AG09319 (cell line): ENCODE measurements around the gene NEU4.

Experiments
- DNase-seq: peaks from one replicate; pipeline ENCODE4 v3.0.0-alpha.2; 2010; ENCODE audit warnings: low read depth; ENCODE audit errors: extremely low read depth
- CTCF ChIP-seq: IDR thresholded peaks from 2 replicates; pipeline ENCODE4 v1.5.1; 2011; ENCODE audit warnings: low read depth, mild to moderate bottlenecking, inconsistent platforms, low read length, moderate library complexity

The NEU4 gene

GRCh38 chr2:241850544-241851324 lies 41.7 kb downstream of the NEU4 start:
- no peak for TF ChIP-seq CTCF
- DNase-seq = no peak

GRCh38 chr2:241851325-241852115 lies 42.5 kb downstream of the NEU4 start:
- TF ChIP-seq CTCF = no peak
- DNase-seq = no peak

- TF ChIP-seq CTCF = no peak
- DNase-seq = no peak
These were observed 43.4 kb downstream of the NEU4 start for GRCh38 chr2:241852116-241852980.

GRCh38 chr2:241852981-241853631 lies 44.1 kb downstream of the NEU4 start:
- TF ChIP-seq CTCF = no peak
- DNase-seq = no peak

GRCh38 chr2:241853651-241854341 lies 44.8 kb downstream of the NEU4 start:
- no peak for TF ChIP-seq CTCF
- DNase-seq = no peak

- no peak for TF ChIP-seq CTCF
- no peak for DNase-seq
These were observed 45.6 kb downstream of the NEU4 start for GRCh38 chr2:241854342-241855244.
